KOPT-K1 (cell line): ENCODE data around the gene TPSG1.
"Not testable (repeated sequence)": the region's sequence is repeated elsewhere in the genome, so short reads cannot be mapped to it uniquely, and the experiment has no call there.

Experiments
- H3K27ac ChIP-seq: fragments of 200-600 bp; sonication (generic); 2 replicates; pipeline ENCODE4 v1.5.1; 2016; ENCODE audit warnings: antibody characterized with exemption, mild to moderate bottlenecking, low read depth, low read length; ENCODE audit not compliant: poor library complexity, severe bottlenecking
- H3K36me3 ChIP-seq: fragments of 200-600 bp; sonication (generic); 2 replicates; pipeline ENCODE4 v1.5.1; 2017; ENCODE audit warnings: antibody characterized with exemption, mild to moderate bottlenecking, low read length, moderate library complexity; ENCODE audit not compliant: insufficient read depth
- H3K9me3 ChIP-seq: fragments of 200-600 bp; sonication (generic); 2 replicates; pipeline ENCODE4 v1.5.1; 2017; ENCODE audit warnings: antibody characterized with exemption, low read length, mild to moderate bottlenecking; ENCODE audit not compliant: insufficient read depth, poor library complexity, severe bottlenecking

Gene TPSG1

DNA sequence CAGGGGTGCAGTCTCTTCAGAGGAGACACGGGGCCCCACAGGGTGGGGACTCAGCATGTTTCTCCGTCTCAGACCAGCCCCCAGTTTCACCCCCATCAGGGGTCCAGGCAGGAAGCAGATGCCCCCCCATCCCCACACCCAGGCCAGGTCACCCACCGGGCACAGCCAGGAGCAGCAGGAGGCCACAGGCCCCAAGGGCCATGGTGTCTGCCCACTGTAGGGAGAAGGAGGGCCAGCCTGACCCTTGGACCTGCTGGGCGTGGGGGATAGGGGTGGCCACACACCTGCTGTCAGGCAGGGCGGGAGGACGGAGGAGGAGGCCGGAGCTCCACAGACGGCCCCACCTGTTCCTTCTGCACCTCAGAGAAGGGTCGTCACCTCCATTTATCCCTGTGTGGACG, at the start of gene TPSG1:
Gene TPSG1 (minus strand): TSS at position 218 of the 401 bp plus-strand sequence. CDS start 16 bp downstream, at position 202.
- Histone ChIP-seq H3K9me3 (no peaks in the 10 kb centered on the region), H3K36me3 (no peaks in the 10 kb centered on the region), H3K27ac (no peak within 1 kb of the TSS)

DNA sequence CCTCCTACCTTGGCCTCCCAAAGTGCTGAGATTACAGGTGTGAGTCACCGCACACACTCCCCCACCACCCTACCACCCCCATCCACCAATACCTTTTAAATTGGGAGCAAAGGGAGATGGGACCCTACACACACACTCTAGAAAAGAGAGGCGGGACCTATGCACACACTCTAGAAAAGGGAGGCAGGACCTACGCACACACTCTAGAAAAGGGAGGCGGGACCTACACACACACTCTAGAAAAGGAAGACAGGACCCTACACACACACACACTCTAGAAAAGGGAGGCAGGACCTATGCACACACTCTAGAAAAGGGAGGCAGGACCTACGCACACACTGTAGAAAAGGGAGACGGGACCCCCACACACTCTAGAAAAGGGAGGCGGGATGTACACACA, 49.7 kb upstream of the TPSG1 start:
- no peaks in the 10 kb centered on the region for H3K9me3 ChIP-seq
- H3K36me3 ChIP-seq = no peaks in the 10 kb centered on the region
- no peak overlapping the region for H3K27ac ChIP-seq

DNA sequence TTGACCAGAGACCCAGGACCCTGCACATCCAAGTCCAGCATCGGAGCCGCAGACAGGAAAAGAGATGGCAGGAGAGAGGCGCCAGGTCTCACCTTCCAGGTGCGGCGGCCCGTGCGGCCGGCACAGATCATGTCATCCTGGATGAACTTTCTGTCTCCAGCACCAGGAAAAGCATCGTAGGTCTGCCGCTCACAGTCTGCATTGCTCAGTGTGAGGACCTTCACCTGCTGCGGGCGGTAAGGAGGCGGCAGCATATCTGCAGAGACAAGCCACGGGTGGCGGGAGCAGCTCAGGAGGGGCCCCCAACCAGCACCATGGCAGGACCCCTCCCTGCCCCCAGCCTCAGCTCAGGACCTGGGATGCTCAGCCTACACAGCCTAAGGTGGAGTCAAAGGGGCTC, 48.7 kb upstream of the TPSG1 start:
- H3K27ac ChIP-seq = no peak overlapping the region
- no peaks in the 10 kb centered on the region for H3K9me3 ChIP-seq
- H3K36me3 ChIP-seq = no peaks in the 10 kb centered on the region

DNA sequence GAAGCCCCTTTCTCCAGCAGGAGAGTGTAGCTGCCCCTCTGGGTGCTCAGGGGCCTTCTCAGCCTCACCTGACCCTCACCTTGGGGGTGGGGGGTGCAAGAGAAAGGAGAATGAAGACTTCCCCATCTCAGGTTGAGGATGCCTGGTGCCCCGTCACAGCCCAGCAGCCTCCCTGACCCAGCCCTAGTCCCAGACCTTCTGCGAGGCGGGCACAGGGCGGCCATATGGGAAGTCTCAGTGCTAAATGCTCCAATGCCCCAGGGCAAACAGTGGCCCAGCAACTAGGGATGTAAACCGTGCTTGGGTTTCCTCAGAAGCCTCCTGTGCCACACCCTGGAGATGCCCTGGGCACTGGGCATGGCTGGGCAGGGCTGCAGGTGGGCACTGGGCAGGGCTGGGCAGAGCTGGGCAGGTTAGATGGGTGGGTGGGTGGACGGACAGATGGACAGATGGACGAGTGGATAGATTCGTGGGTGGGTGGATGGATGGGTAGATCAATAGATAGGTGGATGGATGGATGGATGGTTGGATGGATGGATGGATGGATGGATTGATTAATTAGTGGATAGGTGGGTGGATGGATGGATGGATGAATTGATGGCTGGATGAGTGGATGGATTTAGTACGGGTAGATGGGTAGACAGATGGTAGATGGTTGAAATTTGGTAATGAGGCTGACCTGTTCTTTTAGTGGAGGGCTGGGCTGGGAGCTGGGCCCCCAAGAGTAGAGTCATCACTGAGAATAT, 47.6 kb upstream of the TPSG1 start:
- Histone ChIP-seq H3K27ac (no peak overlapping the region), H3K9me3 (no peaks in the 10 kb centered on the region)

DNA sequence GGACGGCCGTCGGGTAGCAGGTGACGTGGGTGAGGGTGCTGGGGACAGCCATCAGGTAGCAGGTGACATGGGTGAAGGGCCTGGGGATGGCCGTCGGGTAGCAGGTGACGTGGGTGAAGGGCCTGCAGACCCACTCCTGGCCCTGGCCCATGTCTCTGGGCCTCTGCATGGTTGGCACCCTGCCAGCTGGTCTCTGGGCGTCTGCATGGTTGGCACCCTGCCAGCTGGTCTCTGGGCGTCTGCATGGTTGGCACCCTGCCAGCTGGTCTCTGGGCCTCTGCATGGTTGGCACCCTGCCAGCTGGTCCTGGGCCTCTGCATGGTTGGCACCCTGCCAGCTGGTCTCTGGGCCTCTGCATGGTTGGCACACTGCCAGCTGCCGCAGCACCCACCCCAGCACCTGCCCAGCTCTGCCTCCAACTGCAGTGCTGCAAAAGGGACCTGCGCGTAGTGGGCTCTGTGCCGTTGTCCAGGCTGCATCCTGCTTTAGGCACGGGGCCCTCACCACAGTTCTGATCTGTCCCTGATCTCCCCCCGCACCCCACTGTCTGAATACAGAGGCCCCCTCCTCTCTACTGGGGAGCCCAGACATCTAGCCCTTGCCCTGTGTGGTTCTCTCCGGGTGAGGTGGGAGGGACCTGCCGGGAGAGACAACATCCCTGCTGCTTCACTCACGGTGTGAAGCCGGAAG, 46.8 kb upstream of the TPSG1 start:
- not testable (repeated sequence) for H3K36me3 ChIP-seq, H3K9me3 ChIP-seq, H3K27ac ChIP-seq

More for the DNA sequence above, 47.6 kb upstream of the TPSG1 start:
- H3K36me3 ChIP-seq = no peaks in the 10 kb centered on the region

DNA sequence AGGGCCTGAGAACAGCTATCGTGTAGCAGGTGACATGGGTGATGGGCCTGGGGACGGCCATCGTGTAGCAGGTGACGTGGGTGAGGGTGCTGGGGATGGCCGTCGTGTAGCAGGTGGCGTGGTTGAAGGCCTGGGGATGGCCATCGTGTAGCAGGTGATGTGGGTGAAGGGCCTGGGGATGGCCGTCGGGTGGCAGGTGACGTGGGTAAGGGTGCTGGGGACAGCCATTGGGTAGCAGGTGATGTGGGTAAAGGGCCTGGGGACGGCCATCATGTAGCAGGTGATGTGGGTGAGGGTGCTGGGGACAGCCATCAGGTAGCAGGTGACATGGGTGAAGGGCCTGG, 46.3 kb upstream of the TPSG1 start:
- H3K9me3 ChIP-seq = no peaks in the 10 kb centered on the region
- H3K27ac ChIP-seq = no peak overlapping the region
- H3K36me3 ChIP-seq = no peaks in the 10 kb centered on the region

DNA sequence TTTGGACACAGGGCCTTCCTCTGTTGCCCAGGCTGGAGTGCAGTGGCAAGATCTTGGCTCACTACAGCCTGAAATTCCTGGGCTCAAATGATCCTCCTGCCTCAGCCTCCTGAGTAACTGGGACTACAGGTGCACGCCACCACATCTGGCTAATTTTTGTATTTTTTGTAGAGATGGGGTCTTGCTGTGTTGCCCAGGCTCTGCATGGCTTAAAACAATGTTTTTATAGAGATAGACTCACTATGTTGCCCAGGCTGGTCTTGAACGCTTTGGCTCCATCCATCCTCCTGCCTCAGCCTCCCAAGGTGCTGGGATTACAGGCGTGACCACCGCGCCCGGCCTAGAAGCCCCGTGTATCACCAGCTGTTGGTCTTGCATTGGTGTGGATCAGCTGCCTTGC, 44.4 kb upstream of the TPSG1 start:
- not testable (repeated sequence) for H3K27ac ChIP-seq, H3K36me3 ChIP-seq, H3K9me3 ChIP-seq

DNA sequence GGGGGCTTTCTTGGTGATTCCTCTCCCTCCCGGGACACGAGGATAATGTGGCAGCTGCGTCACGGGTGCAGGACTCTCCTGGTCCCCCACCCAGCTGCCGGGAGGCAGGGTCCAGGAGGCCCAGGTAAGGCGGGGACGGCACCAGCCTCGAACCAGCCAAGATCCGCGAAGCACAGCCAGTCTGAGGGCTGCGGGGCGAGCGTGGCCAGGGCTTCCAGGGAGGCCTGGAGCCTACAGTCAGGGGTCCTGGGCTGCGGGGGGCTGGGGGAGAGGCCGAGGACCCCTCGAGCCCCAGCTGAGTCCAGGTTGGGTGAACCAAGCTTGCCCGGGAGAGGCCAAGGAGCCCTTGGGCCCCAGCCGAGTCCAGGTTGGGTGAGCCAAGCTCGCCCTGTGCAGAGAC, 40.8 kb upstream of the TPSG1 start:
- H3K9me3 ChIP-seq = peaks cover 9% of the 10 kb centered on the region
- no peaks in the 10 kb centered on the region for H3K36me3 ChIP-seq
- H3K27ac ChIP-seq = no peak overlapping the region

DNA sequence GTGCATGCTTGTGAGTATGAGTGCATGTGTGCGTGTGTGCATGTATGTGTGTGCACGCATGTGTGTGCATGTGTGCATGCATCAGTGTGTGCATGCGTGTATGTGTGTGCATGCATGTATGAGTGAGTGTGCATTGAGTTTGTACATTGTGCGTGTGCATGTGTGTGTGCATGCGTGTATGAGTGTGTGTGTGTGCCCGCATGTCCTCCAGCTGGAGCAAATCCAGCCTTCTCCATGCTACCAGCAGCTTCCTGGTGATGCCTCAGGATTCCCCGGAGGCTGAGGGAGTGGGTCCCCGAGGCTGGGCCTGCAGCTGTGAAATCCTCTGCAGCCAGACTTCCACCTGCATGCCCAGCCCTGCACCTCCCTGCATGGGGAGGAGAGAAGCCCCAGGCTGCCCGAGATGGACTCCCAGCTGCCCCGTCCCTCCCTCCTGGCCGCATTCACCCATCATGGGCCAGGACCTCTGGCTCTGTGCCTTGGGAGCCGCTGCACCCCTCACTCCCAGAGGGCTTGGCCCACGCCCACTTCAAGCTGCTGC, 40.1 kb upstream of the TPSG1 start:
- no peaks in the 10 kb centered on the region for H3K36me3 ChIP-seq
- H3K9me3 ChIP-seq = peaks cover 9% of the 10 kb centered on the region
- no peak overlapping the region for H3K27ac ChIP-seq

DNA sequence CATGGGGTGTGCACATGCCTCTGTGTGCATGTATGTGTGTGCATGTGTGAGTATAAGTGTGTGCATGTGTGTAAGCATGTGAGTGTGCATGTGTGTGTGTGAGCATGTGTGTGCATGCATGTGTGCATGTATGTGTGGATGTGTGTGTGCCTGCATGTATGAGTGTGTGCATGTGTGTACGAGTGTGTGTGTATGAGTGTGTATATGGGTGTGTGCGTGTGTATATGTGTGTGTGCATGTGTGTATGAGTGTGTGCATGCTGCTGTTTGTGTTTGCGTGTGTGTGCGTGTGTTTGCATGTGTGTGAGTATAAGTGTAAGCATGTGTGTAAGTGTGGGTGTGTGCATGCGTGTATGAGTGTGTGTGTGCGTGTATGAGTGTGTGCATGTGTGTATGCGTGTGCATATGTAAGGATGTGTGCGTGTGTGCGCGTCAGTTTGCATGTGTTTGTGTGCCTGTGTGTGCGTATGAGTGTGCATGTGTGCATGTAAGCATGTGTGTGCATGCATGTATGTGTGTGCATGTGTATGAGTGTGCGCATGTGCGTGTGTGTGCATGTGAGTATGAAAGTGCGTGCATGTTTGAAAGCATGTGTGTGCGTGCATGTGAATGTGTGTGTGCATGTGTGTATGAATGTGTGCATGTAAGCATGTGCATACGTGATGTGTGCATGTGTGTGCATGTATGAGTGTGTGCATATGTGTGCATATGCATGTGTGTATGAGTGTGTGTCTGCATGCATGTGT, 39.4 kb upstream of the TPSG1 start:
- peaks cover 9% of the 10 kb centered on the region for H3K9me3 ChIP-seq
- H3K27ac ChIP-seq = no peak overlapping the region
- no peaks in the 10 kb centered on the region for H3K36me3 ChIP-seq

DNA sequence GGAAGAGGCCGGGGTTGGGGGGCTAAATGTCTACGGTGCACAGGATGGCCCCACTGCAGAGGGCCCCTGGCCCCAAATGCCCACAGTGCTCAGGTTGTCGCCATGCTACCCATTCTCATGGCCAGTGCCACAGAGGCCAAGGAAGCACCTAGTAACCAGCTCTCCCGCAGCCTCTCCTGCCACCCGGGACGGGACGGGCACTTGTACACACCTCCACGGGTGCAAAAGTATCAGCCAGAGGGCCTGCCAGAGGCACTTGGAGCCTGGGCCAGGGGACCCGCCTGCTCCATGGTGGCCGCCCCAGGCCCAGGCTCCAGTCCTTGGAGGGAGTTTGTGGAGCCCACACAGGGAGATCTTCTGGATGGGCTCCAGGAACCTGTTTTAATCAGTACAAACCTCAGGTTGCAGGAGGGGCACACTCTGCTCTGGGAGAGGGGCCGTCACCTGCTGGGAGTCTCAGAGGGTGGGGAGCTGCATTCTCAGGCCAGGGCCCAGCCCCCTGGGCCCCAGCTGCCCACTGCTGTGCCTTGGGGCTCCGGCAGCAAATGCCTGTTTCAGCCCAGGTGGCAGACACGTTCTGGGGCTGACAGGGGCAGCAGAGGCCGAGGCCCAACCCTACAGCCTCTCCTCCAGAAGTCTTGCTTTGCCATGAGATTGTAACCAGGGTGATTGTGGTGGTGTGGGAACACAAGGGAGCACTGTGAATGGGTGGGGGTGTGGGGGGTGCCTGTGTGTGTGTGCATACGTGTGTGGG, 38.7 kb upstream of the TPSG1 start:
- no peak overlapping the region for H3K27ac ChIP-seq
- no peaks in the 10 kb centered on the region for H3K36me3 ChIP-seq
- peaks cover 9% of the 10 kb centered on the region for H3K9me3 ChIP-seq

DNA sequence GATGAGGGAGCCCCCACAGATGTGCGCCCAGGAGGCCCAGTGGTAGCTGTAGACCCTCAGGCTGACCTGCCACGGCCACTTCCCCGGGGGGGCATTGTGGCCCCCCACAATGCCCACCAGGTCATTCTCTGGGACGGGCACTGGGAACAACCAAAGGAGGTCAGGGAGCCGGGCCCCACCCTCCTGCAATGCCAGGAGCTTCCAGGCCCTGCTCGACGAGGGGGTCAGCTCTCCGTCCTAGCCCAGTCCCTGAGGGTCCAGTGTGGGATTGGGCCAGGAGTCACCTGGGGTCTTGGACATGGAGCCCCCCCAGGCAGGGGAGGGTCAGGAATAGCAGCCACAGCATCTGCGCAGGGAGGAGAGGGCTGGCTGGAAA, 37.8 kb upstream of the TPSG1 start:
- H3K36me3 ChIP-seq = no peaks in the 10 kb centered on the region
- peaks cover 9% of the 10 kb centered on the region for H3K9me3 ChIP-seq
- H3K27ac ChIP-seq = no peak overlapping the region

DNA sequence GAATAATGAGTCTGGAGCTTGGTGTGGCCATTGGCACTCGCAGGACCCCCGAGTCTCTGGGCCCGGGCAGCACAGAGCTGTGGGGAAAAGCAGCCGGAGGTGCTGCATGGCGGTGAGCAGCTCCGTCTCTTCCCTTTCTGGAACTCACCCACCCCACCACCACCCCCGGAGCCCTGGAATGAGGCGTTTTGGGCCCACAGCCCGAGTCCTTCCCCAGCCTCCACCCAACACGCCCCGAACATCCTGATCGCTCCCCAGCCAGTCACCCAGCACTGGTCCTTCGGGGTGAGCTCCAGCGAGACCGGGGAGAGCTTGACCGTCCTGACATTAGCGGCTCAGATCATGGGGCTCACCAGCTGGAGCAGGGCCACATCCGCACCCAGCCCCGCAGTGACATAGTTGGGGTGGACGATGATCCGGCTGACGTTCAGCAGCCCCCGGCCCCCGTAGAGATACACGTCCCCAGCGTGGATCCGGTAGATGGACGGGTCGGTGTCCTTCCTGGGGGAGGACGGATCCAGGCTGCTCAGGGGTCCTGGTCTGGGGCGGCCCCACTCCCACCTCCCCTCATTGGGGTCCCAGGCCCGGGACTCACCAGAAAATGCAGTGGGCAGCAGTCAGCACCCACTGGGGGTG, 37.3 kb upstream of the TPSG1 start:
- Histone ChIP-seq H3K9me3 (peaks cover 9% of the 10 kb centered on the region), H3K36me3 (no peaks in the 10 kb centered on the region), H3K27ac (no peak overlapping the region)

DNA sequence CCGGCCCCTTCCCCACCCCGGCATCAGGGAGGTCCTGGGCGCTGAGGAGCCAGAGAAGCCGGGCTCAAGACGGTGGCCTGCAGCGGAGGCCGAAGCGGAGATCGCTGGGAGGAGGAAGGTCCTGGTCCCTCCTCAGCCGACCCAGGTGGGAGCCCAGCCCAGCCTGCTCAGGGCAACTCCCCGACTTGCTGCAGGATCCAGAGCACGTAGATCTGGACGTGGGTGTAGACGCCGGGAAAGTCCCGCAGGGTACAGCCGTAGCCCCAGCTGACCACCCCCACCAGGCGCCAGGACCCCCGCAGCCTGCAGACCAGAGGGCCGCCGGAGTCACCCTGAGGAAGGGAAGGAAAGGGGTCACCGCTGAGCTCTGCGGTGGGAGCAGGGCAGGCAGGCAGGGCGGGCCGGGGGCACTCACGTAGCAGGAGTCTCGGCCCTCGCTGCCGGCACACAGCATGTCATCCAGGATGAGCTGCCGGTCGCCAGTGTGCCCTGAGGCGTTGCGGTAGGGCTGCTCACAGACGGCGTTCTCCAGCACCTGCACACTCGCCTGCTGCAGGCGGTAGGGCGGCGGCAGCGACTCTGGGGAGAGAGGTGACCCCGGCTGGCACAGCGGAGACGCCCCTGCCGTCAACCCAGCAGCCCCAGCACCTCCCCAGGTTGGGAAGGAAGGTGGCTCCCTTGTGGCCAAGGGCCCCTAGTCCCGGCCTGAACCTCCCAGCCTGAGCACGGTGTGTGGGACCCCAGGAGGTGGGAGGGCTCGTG, 36.2 kb upstream of the TPSG1 start:
- no peak overlapping the region for H3K27ac ChIP-seq
- H3K9me3 ChIP-seq = peaks cover 9% of the 10 kb centered on the region
- no peaks in the 10 kb centered on the region for H3K36me3 ChIP-seq
